Fibroblast of villous mesenchyme (primary cell): ENCODE measurements around the gene SRSF6. TPM values are rescaled to one million over a fixed set of nuclear protein-coding genes. Genes with fewer than 3 reads are reported as not detected.
A peak's percentile ranks its signal among the peaks of the same experiment; 100 is the strongest.

Source experiments
- DNase-seq: peaks from one replicate; pipeline ENCODE4 v3.0.0-alpha.2; 2010; ENCODE audit warnings: low read depth
- H3K4me3 ChIP-seq: 2 replicates; pipeline ENCODE4 v1.5.1; 2011; ENCODE audit warnings: low read depth, mild to moderate bottlenecking, low read length
- total RNA-seq: library from RNA; depleted of rRNA; stranded (reverse); fragments of >200 nt; gene quantifications from 2 replicates; pipeline ENCODE4 v1.2.3, GENCODE V29; 2012
- TF ChIP-seq, protein P1 (sequence below): IDR thresholded peaks from 2 replicates; pipeline ENCODE4 v1.5.1; 2012; ENCODE audit warnings: low read depth, mild to moderate bottlenecking, low read length; ENCODE audit not compliant: insufficient read depth

SRSF6 gene
- total RNA-seq, 1 donor: 54.8 TPM

- no peak for DNase-seq
- H3K4me3 ChIP-seq: no peak overlapping the region
- TF ChIP-seq, protein P1, sequence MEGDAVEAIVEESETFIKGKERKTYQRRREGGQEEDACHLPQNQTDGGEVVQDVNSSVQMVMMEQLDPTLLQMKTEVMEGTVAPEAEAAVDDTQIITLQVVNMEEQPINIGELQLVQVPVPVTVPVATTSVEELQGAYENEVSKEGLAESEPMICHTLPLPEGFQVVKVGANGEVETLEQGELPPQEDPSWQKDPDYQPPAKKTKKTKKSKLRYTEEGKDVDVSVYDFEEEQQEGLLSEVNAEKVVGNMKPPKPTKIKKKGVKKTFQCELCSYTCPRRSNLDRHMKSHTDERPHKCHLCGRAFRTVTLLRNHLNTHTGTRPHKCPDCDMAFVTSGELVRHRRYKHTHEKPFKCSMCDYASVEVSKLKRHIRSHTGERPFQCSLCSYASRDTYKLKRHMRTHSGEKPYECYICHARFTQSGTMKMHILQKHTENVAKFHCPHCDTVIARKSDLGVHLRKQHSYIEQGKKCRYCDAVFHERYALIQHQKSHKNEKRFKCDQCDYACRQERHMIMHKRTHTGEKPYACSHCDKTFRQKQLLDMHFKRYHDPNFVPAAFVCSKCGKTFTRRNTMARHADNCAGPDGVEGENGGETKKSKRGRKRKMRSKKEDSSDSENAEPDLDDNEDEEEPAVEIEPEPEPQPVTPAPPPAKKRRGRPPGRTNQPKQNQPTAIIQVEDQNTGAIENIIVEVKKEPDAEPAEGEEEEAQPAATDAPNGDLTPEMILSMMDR: no peak
These were observed 7.9 kb downstream of the SRSF6 start for GRCh38 chr20:43465625-43465943.

DNA sequence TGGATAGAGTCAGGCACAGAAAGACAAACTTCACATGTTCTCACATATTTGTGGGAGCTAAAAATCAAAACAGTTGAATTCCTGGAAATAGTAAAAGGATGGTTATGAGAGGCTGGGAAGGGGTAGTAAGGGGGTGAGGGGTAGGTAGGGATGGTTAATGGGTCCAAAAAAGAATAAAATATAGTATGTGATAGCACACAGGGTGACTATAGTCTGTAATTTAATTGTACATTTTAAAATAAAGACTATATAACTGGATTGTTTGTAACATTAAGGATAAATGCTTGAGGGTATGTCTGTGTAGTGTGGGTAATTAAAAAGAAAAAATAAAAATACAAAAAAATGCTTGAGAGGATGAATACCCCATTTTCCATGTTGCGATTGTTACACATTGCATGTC lies 9.9 kb downstream of the SRSF6 start:
- no peak for DNase-seq
- TF ChIP-seq, protein P1: no peak
- no peak overlapping the region for H3K4me3 ChIP-seq

DNA sequence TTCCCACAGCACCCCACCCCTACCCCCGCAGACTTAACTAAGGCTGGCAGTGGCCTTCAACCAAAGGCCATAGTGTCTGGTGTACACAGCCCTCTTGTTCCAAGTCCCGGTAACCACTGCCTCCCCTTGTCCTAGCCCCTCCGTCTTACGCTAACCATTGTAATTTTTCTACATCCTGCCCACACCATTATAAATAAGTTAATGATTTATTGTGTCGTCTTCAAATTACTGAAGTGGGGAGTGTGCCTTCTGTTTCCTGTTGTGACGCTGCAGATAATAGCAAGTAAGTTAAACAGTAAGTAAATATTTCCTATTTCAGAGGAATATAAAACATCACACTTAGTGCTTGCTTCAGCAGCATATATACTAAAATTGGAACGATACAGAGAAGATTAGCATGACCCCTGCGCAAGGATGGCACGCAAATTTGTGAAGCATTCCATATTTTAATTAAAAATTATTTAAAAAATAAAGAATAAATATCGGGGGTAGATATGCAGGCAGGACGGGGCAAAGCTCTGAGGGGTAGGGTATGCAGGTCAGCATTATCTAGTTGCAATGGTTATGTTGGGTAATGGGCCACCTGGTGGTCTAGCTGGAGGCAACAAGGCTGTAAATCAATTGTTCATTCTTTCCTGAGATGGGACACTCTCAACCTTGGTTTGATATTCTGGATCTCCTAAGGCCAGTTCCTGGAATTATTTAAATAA lies 15.1 kb downstream of the SRSF6 start:
- DNase-seq: no peak
- H3K4me3 ChIP-seq: no peak overlapping the region
- TF ChIP-seq, protein P1: no peak

DNA sequence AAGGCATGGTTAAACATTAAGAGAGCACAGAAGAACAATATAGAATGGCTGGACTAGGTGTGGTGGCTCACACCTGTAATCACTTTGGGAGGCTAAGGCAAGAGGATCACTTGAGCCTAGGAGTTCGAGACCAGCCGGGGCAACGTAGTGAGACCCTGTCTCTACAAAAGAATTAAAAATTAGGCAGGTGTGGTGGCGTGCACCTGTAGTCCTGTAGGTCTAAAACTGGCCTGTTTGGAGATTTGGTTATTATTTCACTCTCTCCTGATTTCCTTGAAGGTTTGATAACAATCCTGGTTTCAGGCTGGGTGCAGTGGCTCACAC lies 15.6 kb downstream of the SRSF6 start:
- DNase-seq: no peak
- no peak overlapping the region for H3K4me3 ChIP-seq
- TF ChIP-seq, protein P1: no peak

- H3K4me3 ChIP-seq: no peak overlapping the region
- TF ChIP-seq, protein P1: no peak
- no peak for DNase-seq
These were observed 19.5 kb downstream of the SRSF6 start for GRCh38 chr20:43477193-43477592.

- TF ChIP-seq, protein P1: no peak
- no peak overlapping the region for H3K4me3 ChIP-seq
- DNase-seq: no peak
These were observed 19.9 kb downstream of the SRSF6 start for GRCh38 chr20:43477619-43478018.

- TF ChIP-seq, protein P1: no peak
- DNase-seq: peak; percentile 25
- H3K4me3 ChIP-seq: no peak overlapping the region
These were observed 32.3 kb downstream of the SRSF6 start for GRCh38 chr20:43490038-43490437.
